ENCODE measurements around the gene PRKCB.

- TF ChIP-seq CTCF (IDR thresholded peaks at IDR 0.05) = no peak
- no peak for TF ChIP-seq POLR2AphosphoS5 (IDR thresholded peaks at IDR 0.05)
- no peak for TF ChIP-seq POLR2A (IDR thresholded peaks at IDR 0.05)
Observed at GRCh38 chr16:23865853-23866252, 30.1 kb downstream of the PRKCB start.
